Bronchial epithelial cell (primary cell): ENCODE results near the gene TRIM46. TPM values are rescaled to one million over a fixed set of nuclear protein-coding genes. Genes with fewer than 3 reads are reported as not detected.
A peak's percentile ranks its signal among the peaks of the same experiment; 100 is the strongest.
"Not testable (repeated sequence)": the region's sequence is repeated elsewhere in the genome, so short reads cannot be mapped to it uniquely, and the experiment has no call there.

ENCODE experiments used
- DNase-seq: peaks from one replicate; pipeline ENCODE4 v3.0.0-alpha.2; 2010; ENCODE audit warnings: low read depth
- FAIRE-seq: peaks from 2 replicates; lab custom pipeline; 2011; peaks lifted over from hg19 to GRCh38; lab: Jason Lieb, UNC
- H3K27me3 ChIP-seq: 2 replicates; pipeline ENCODE4 v1.5.1; 2011; ENCODE audit warnings: low read length; ENCODE audit not compliant: control insufficient read depth, insufficient read depth
- H3K36me3 ChIP-seq: 2 replicates; pipeline ENCODE4 v1.5.1; 2011; ENCODE audit warnings: low read length; ENCODE audit not compliant: control insufficient read depth, insufficient read depth
- H3K4me3 ChIP-seq: 2 replicates; pipeline ENCODE4 v1.5.1; 2011; ENCODE audit warnings: mild to moderate bottlenecking, low read depth, low read length, control low read depth
- CTCF ChIP-seq: IDR thresholded peaks from 2 replicates; pipeline ENCODE4 v1.5.1; 2011; ENCODE audit warnings: mild to moderate bottlenecking, moderate library complexity, low read length, control low read depth, inconsistent platforms; ENCODE audit not compliant: insufficient read depth, severe bottlenecking
- total RNA-seq: library from RNA; depleted of rRNA; stranded (reverse); fragments of >200 nt; gene quantifications from 2 replicates; pipeline ENCODE4 v1.2.1, GENCODE V29; 2014

The TRIM46 gene
- total RNA-seq, 1 donor from 2014 or later = 0.26 TPM

GRCh38 chr1:155210314-155211104, 36.9 kb downstream of the TRIM46 start:
- Histone ChIP-seq H3K36me3 (peaks cover 7% of the 10 kb centered on the region), H3K4me3 (no peak overlapping the region), H3K27me3 (no peaks in the 10 kb centered on the region)
- peak; percentile 13 for FAIRE-seq
- no peak for DNase-seq
- no peak for TF ChIP-seq CTCF

GRCh38 chr1:155211381-155212050, 37.9 kb downstream of the TRIM46 start:
- not testable (repeated sequence) for H3K36me3 ChIP-seq, DNase-seq, H3K4me3 ChIP-seq, FAIRE-seq, H3K27me3 ChIP-seq

- not testable (repeated sequence) for H3K27me3 ChIP-seq, H3K36me3 ChIP-seq, DNase-seq, H3K4me3 ChIP-seq, FAIRE-seq
These were observed 38.4 kb downstream of the TRIM46 start for GRCh38 chr1:155212051-155212440.

GRCh38 chr1:155214702-155215101, 41.1 kb downstream of the TRIM46 start:
- not testable (repeated sequence) for H3K4me3 ChIP-seq, H3K27me3 ChIP-seq, DNase-seq, H3K36me3 ChIP-seq
- FAIRE-seq = peak; percentile 72

- H3K4me3 ChIP-seq = no peak overlapping the region
- DNase-seq (peak; percentile 63), FAIRE-seq (no peak)
- no peaks in the 10 kb centered on the region for H3K36me3 ChIP-seq
- H3K27me3 ChIP-seq = no peaks in the 10 kb centered on the region
- TF ChIP-seq CTCF = no peak
These were observed 45.4 kb downstream of the TRIM46 start for GRCh38 chr1:155218854-155219591.

GRCh38 chr1:155219592-155220031, 46.0 kb downstream of the TRIM46 start:
- no peaks in the 10 kb centered on the region for H3K36me3 ChIP-seq
- no peaks in the 10 kb centered on the region for H3K27me3 ChIP-seq
- TF ChIP-seq CTCF = no peak
- H3K4me3 ChIP-seq = no peak overlapping the region
- DNase-seq (no peak), FAIRE-seq (no peak)

- not testable (repeated sequence) for FAIRE-seq, DNase-seq, H3K36me3 ChIP-seq, H3K4me3 ChIP-seq, H3K27me3 ChIP-seq
These were observed 46.7 kb downstream of the TRIM46 start for GRCh38 chr1:155220211-155220965.
